Suprapubic skin (tissue), 4 donors: ENCODE data around the gene MMP19. TPM values are rescaled to one million over a fixed set of nuclear protein-coding genes. Genes with fewer than 3 reads are reported as not detected.

ENCODE experiments used
- DNase-seq, 2 donors: peaks; one replicate each; pipeline ENCODE4 v3.0.0-alpha.2; 2019; ENCODE audit warnings: low spot score in 2 of 2
- H3K27ac ChIP-seq: fragments of 200-600 bp; sonication (generic); one replicate; pipeline ENCODE4 v1.5.1; 2019
- H3K27me3 ChIP-seq: fragments of 200-600 bp; sonication (generic); one replicate; pipeline ENCODE4 v1.5.1; 2019
- H3K36me3 ChIP-seq: fragments of 200-600 bp; sonication (generic); one replicate; pipeline ENCODE4 v1.5.1; 2019
- H3K4me1 ChIP-seq: fragments of 200-600 bp; sonication (generic); one replicate; pipeline ENCODE4 v1.5.1; 2019
- H3K4me3 ChIP-seq: fragments of 200-600 bp; sonication (generic); one replicate; pipeline ENCODE4 v1.5.1; 2019; ENCODE audit warnings: mild to moderate bottlenecking
- H3K9me3 ChIP-seq: fragments of 200-600 bp; sonication (generic); one replicate; pipeline ENCODE4 v1.5.1; 2019
- CTCF ChIP-seq, 2 donors: fragments of 200-600 bp in 1 of 2; fragments of 450-650 bp in 1 of 2; sonication (generic) in 1 of 2; IDR thresholded peaks; one replicate each; pipeline ENCODE4 v1.5.1; 2016 to 2019; ENCODE audit warnings: antibody characterized with exemption in 2 of 2, mild to moderate bottlenecking in 1 of 2, moderate library complexity in 1 of 2
- EP300 ChIP-seq: sonication (generic); formaldehyde crosslinking; IDR thresholded peaks from one replicate; pipeline ENCODE4 v1.6.1; 2017; ENCODE audit warnings: antibody characterized with exemption
- POLR2A ChIP-seq, 2 donors: fragments of 450-650 bp; IDR thresholded peaks; one replicate each; pipeline ENCODE4 v1.6.1; 2017; ENCODE audit warnings: antibody characterized with exemption in 2 of 2, mild to moderate bottlenecking in 2 of 2, moderate library complexity in 2 of 2
- POLR2AphosphoS5 ChIP-seq, 3 donors: sonication (generic); formaldehyde crosslinking; IDR thresholded peaks; one replicate each; pipeline ENCODE4 v1.6.1; 2017; ENCODE audit warnings: antibody characterized with exemption in 3 of 3
- WGBS: methylation state at CpG from one replicate; pipeline ENCODE4 v1.1.5; 2018; 5-methylcytosine and 5-hydroxymethylcytosine counted together
- total RNA-seq, 4 donors: library from RNA; depleted of rRNA; stranded (reverse); fragments of >200 nt; gene quantifications; one replicate each; pipeline ENCODE4 v1.1.0, GENCODE V29; 2016

The MMP19 gene
- total RNA-seq, 4 donors from 2014 or later = 4.2 to 10.5 (median 5.5) TPM

GRCh38 chr12:55824726-55825125 lies 18.0 kb downstream of the MMP19 start:
- Histone ChIP-seq H3K4me1 (peaks cover 37% of the 10 kb centered on the region), H3K27me3 (no peaks in the 10 kb centered on the region), H3K36me3 (peaks cover 38% of the 10 kb centered on the region), H3K27ac (no peak overlapping the region), H3K4me3 (no peak overlapping the region), H3K9me3 (no peaks in the 10 kb centered on the region)
- peak; percentile 13 to 26 for DNase-seq
- 83% methylated on average over 5 of the region's 5 CpGs for WGBS
- TF ChIP-seq POLR2A (IDR thresholded peaks at IDR 0.05) (no peak), CTCF (IDR thresholded peaks at IDR 0.05) (no peak), POLR2AphosphoS5 (IDR thresholded peaks at IDR 0.05) (no peak), EP300 (no peak)

- Histone ChIP-seq H3K36me3 (peaks cover 42% of the 10 kb centered on the region), H3K9me3 (no peaks in the 10 kb centered on the region), H3K4me1 (peaks cover 38% of the 10 kb centered on the region), H3K27me3 (no peaks in the 10 kb centered on the region), H3K4me3 (no peak overlapping the region), H3K27ac (no peak overlapping the region)
- no peak for DNase-seq
- TF ChIP-seq POLR2A (IDR thresholded peaks at IDR 0.05) (no peak), CTCF (IDR thresholded peaks at IDR 0.05) (no peak), EP300 (no peak), POLR2AphosphoS5 (IDR thresholded peaks at IDR 0.05) (no peak)
- 86% methylated on average over 4 of the region's 4 CpGs for WGBS
These were observed 19.3 kb downstream of the MMP19 start for GRCh38 chr12:55823419-55823818.

- 33% methylated on average over 6 of the region's 6 CpGs for WGBS
- Histone ChIP-seq H3K36me3 (peaks cover 42% of the 10 kb centered on the region), H3K4me1 (peaks cover 28% of the 10 kb centered on the region), H3K9me3 (no peaks in the 10 kb centered on the region), H3K27me3 (no peaks in the 10 kb centered on the region), H3K4me3 (no peak overlapping the region), H3K27ac (no peak overlapping the region)
- no peak for TF ChIP-seq EP300
- no peak for TF ChIP-seq POLR2A (IDR thresholded peaks at IDR 0.05)
- no peak for TF ChIP-seq POLR2AphosphoS5 (IDR thresholded peaks at IDR 0.05)
- TF ChIP-seq CTCF (IDR thresholded peaks at IDR 0.05) = no peak
- DNase-seq = peak in 1 of 2 donors; percentile 29
These were observed 20.5 kb downstream of the MMP19 start for GRCh38 chr12:55822228-55822627.

GRCh38 chr12:55820679-55821078 lies 22.1 kb downstream of the MMP19 start:
- Histone ChIP-seq H3K27me3 (no peaks in the 10 kb centered on the region), H3K9me3 (no peaks in the 10 kb centered on the region), H3K36me3 (peaks cover 42% of the 10 kb centered on the region), H3K4me3 (no peak overlapping the region), H3K27ac (no peak overlapping the region), H3K4me1 (peaks cover 29% of the 10 kb centered on the region)
- DNase-seq = no peak
- 82% methylated on average over 1 of the region's 1 CpG for WGBS
- TF ChIP-seq CTCF (IDR thresholded peaks at IDR 0.05) = no peak
- TF ChIP-seq EP300 = no peak
- TF ChIP-seq POLR2A (IDR thresholded peaks at IDR 0.05) = no peak
- TF ChIP-seq POLR2AphosphoS5 (IDR thresholded peaks at IDR 0.05) = no peak

- Histone ChIP-seq H3K9me3 (no peaks in the 10 kb centered on the region), H3K4me1 (peaks cover 39% of the 10 kb centered on the region), H3K36me3 (peaks cover 45% of the 10 kb centered on the region), H3K4me3 (peak overlapping the region; percentile 81), H3K27me3 (no peaks in the 10 kb centered on the region), H3K27ac (no peak overlapping the region)
- 69% methylated on average over 6 of the region's 6 CpGs for WGBS
- peak in 1 of 2 donors; percentile 44 for DNase-seq
- TF ChIP-seq POLR2A (IDR thresholded peaks at IDR 0.05) = no peak
- no peak for TF ChIP-seq CTCF (IDR thresholded peaks at IDR 0.05)
- TF ChIP-seq EP300 = no peak
These were observed 23.9 kb downstream of the MMP19 start for GRCh38 chr12:55818886-55819285.
